HEK293T (cell line): ENCODE results near the gene PRDM12.

ENCODE experiments used
- ARNT ChIP-seq: fragments of 450-650 bp; IDR thresholded peaks from 2 replicates; pipeline ENCODE4 v1.6.1; 2017; ENCODE audit warnings: mild to moderate bottlenecking
- BHLHE40 ChIP-seq: fragments of 450-650 bp; IDR thresholded peaks from 2 replicates; pipeline ENCODE4 v1.6.1; 2016; ENCODE audit warnings: mild to moderate bottlenecking, moderate library complexity, borderline replicate concordance
- ELF4 ChIP-seq: fragments of 450-650 bp; IDR thresholded peaks from 2 replicates; pipeline ENCODE4 v1.6.1; 2017; ENCODE audit warnings: antibody characterized with exemption
- FOXM1 ChIP-seq: fragments of 450-650 bp; IDR thresholded peaks from 2 replicates; pipeline ENCODE4 v1.6.1; 2017; ENCODE audit warnings: mild to moderate bottlenecking, borderline replicate concordance
- L3MBTL2 ChIP-seq: fragments of 450-650 bp; conservative IDR thresholded peaks from 2 replicates; pipeline ENCODE4 v1.6.1; 2016; ENCODE audit warnings: mild to moderate bottlenecking
- PKNOX1 ChIP-seq: fragments of 450-650 bp; IDR thresholded peaks from 2 replicates; pipeline ENCODE4 v1.6.1; 2016
- SP1 ChIP-seq: fragments of 450-650 bp; IDR thresholded peaks from 2 replicates; pipeline ENCODE4 v1.6.1; 2017
- SUZ12 ChIP-seq: fragments of 450-650 bp; IDR thresholded peaks from 2 replicates; pipeline ENCODE4 v1.6.1; 2016; ENCODE audit warnings: mild to moderate bottlenecking
- TARDBP ChIP-seq: fragments of 450-650 bp; IDR thresholded peaks from 2 replicates; pipeline ENCODE4 v1.6.1; 2016
- ZNF384 ChIP-seq: fragments of 450-650 bp; IDR thresholded peaks from 2 replicates; pipeline ENCODE4 v1.6.1; 2016

- TF ChIP-seq ARNT (no peak), SUZ12 (no peak), BHLHE40 (no peak), SP1 (no peak), ZNF384 (no peak), PKNOX1 (no peak), L3MBTL2 (no peak), FOXM1 (no peak), ELF4 (no peak), TARDBP (no peak)
These were observed 34.1 kb downstream of the PRDM12 start for GRCh38 chr9:130698514-130698913.
